Activated CD4-positive, alpha-beta T cell treated with anti-CD3 and anti-CD28 coated beads, Interleukin-2, amount 10 ng/mL, durations not matched to agents 7 days and 5 days (primary cell): Measurements from ENCODE around the gene GNA14. TPM values are rescaled to one million over a fixed set of nuclear protein-coding genes. Genes with fewer than 3 reads are reported as not detected.

ENCODE experiments used
- CTCF ChIA-PET: fragments of 350-600 bp; sonication (Branson Sonifier 250); formaldehyde crosslinking; loops from one replicate; lab custom pipeline; 2021; ENCODE audit warnings: antibody characterized with exemption; lab: Charles Lee
- POLR2A ChIA-PET: fragments of 350-600 bp; sonication (Branson Sonifier 250); formaldehyde crosslinking; loops from one replicate; lab custom pipeline; 2021; ENCODE audit warnings: antibody characterized with exemption; lab: Charles Lee
- DNase-seq: peaks from one replicate; pipeline ENCODE4 v3.0.0-alpha.2; 2020
- H3K27ac Mint-ChIP-seq: one replicate; pipeline ENCODE4 v1.8.0; 2021; ENCODE audit warnings: mild to moderate bottlenecking, moderate library complexity, mixed read lengths
- H3K27me3 Mint-ChIP-seq: one replicate; pipeline ENCODE4 v1.8.0; 2021; ENCODE audit warnings: mixed read lengths
- H3K36me3 Mint-ChIP-seq: one replicate; pipeline ENCODE4 v1.8.0; 2021; ENCODE audit warnings: low read depth, mixed read lengths
- H3K4me1 Mint-ChIP-seq: one replicate; pipeline ENCODE4 v1.8.0; 2021; ENCODE audit warnings: mixed read lengths
- H3K4me3 Mint-ChIP-seq: one replicate; pipeline ENCODE4 v1.8.0; 2021; ENCODE audit warnings: mild to moderate bottlenecking, moderate library complexity, mixed read lengths
- H3K9me3 Mint-ChIP-seq: one replicate; pipeline ENCODE4 v1.8.0; 2021; ENCODE audit warnings: mixed read lengths
- total RNA-seq, 2 experiments: library from RNA; stranded (reverse); gene quantifications; one replicate each; pipeline ENCODE4 v1.2.3, GENCODE V29; 2021

The GNA14 gene
- total RNA-seq, 2 experiments from 2014 or later: not detected

- Mint-ChIP-seq H3K27me3 (no peaks in the 10 kb centered on the region), H3K36me3 (no peaks in the 10 kb centered on the region), H3K4me3 (no peak overlapping the region), H3K4me1 (no peaks in the 10 kb centered on the region), H3K9me3 (peaks cover 2% of the 10 kb centered on the region), H3K27ac (no peak overlapping the region)
- no peak for DNase-seq
- ChIA-PET CTCF (no interaction called here), POLR2A (no interaction called here)
These were observed 113.6 kb downstream of the GNA14 start for GRCh38 chr9:77534376-77535057.

DNA sequence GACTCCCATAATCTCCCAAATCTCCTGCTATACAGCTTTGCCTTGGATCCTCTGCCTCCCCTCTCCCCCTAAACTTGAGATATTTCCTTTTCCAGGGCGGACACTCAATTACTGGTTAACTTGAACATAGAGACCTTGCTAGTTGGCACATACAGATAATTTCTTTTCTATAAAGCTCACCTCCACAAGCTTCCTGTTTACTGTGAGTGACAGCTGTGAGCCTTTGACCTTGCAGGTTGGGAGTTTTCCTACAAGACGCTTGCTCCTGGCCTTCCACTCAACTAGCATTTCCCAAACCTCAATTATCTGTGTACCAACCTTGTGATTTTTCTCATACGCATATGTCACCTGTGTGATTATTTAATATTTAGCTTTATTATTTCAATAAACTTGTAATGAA lies 114.5 kb downstream of the GNA14 start:
- DNase-seq: no peak
- POLR2A ChIA-PET: no interaction called here
- Mint-ChIP-seq H3K36me3 (no peaks in the 10 kb centered on the region), H3K9me3 (no peaks in the 10 kb centered on the region), H3K27ac (no peak overlapping the region), H3K27me3 (no peaks in the 10 kb centered on the region), H3K4me3 (no peak overlapping the region), H3K4me1 (no peaks in the 10 kb centered on the region)
- CTCF ChIA-PET: interaction anchor here (0.7 kb wide), 1 partner anchor 9 kb away, joined by 3 read pairs; no protein-coding TSS in a partner anchor

- H3K4me3 Mint-ChIP-seq: no peak overlapping the region
- H3K27ac Mint-ChIP-seq: no peak overlapping the region
- ChIA-PET CTCF (no interaction called here), POLR2A (no interaction called here)
- H3K9me3 Mint-ChIP-seq: no peaks in the 10 kb centered on the region
- H3K36me3 Mint-ChIP-seq: no peaks in the 10 kb centered on the region
- no peaks in the 10 kb centered on the region for H3K4me1 Mint-ChIP-seq
- DNase-seq: no peak
- no peaks in the 10 kb centered on the region for H3K27me3 Mint-ChIP-seq
These were observed 115.5 kb downstream of the GNA14 start for GRCh38 chr9:77532607-77533006.

DNA sequence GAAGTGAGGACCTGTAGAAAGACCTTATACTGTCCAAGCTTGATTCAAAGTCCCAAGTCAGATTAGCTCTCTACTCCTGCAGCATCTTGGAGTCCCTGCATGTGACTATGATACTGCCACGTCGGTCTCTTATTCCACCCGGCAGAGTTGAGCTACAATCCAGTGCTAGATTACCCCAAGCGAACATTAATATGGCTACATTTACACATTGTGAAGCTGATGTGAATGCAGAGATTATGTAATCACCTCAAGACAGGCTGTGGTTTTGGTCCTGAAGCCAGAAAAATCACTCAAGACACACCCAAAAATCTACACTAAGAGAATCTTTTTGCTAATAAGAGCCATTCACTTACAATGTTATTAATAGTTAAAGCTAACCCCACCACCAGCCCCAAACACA lies 116.7 kb downstream of the GNA14 start:
- Mint-ChIP-seq H3K27ac (no peak overlapping the region), H3K9me3 (no peaks in the 10 kb centered on the region), H3K4me1 (no peaks in the 10 kb centered on the region), H3K36me3 (no peaks in the 10 kb centered on the region), H3K4me3 (no peak overlapping the region), H3K27me3 (no peaks in the 10 kb centered on the region)
- no peak for DNase-seq
- ChIA-PET CTCF (interaction anchor here (1.0 kb wide), 1 partner anchor 221 kb away, joined by 3 read pairs; no protein-coding TSS in a partner anchor), POLR2A (no interaction called here)

GRCh38 chr9:77523891-77524290 lies 124.2 kb downstream of the GNA14 start:
- no peak overlapping the region for H3K27ac Mint-ChIP-seq
- DNase-seq: no peak
- no peak overlapping the region for H3K4me3 Mint-ChIP-seq
- H3K27me3 Mint-ChIP-seq: no peaks in the 10 kb centered on the region
- H3K9me3 Mint-ChIP-seq: no peaks in the 10 kb centered on the region
- H3K36me3 Mint-ChIP-seq: no peaks in the 10 kb centered on the region
- ChIA-PET CTCF (no interaction called here), POLR2A (no interaction called here)
- H3K4me1 Mint-ChIP-seq: no peaks in the 10 kb centered on the region

DNA sequence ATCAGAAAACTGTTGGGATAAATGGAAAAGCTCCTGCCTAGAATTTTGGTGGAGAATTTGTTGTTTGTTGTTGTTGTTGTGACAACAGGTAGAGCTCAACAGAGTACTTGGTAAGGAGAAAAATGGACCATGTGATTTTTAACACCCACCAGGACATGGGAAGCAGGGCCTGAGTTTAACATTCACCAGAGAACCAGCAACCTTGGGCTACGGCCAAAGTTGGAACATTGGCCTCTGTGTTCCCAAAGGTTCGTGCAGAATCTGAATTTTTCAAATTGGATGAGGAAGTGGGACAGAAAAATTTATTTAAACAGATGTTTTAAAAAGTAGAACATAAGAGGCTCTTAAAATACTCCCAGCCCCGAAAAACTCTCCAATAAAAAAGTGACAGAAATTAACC lies 127.0 kb downstream of the GNA14 start:
- no peaks in the 10 kb centered on the region for H3K27me3 Mint-ChIP-seq
- ChIA-PET POLR2A (no interaction called here), CTCF (no interaction called here)

GRCh38 chr9:77518688-77519087 lies 129.4 kb downstream of the GNA14 start:
- ChIA-PET CTCF (no interaction called here), POLR2A (no interaction called here)
- no peak overlapping the region for H3K4me3 Mint-ChIP-seq
- H3K9me3 Mint-ChIP-seq: peaks cover 2% of the 10 kb centered on the region
- no peak for DNase-seq
- H3K4me1 Mint-ChIP-seq: peaks cover 8% of the 10 kb centered on the region
- no peaks in the 10 kb centered on the region for H3K36me3 Mint-ChIP-seq
- no peaks in the 10 kb centered on the region for H3K27me3 Mint-ChIP-seq
- H3K27ac Mint-ChIP-seq: no peak overlapping the region

More for the DNA sequence above, 127.0 kb downstream of the GNA14 start:
- Mint-ChIP-seq H3K4me3 (no peak overlapping the region), H3K36me3 (no peaks in the 10 kb centered on the region), H3K27ac (no peak overlapping the region), H3K4me1 (no peaks in the 10 kb centered on the region), H3K9me3 (peaks cover 1% of the 10 kb centered on the region)
- no peak for DNase-seq

DNA sequence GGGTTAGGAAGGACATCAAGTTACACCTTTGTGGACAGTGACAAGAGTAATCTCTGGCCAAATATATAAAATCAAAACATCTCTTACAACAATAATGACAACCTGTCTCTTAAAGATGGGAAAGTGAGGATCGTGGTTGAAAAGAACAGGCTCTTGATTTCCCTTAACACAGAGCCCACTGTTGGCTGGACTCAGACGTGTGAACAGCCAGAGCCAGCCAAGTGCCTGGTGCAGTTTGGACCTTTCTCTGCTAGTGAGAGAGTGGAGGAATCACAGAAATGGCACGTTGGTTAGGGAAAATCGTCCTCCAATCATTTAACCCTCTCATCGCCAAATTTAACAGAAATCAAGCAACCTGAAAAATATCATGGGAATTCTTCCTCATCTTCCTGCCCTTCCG lies 131.3 kb downstream of the GNA14 start:
- no peaks in the 10 kb centered on the region for H3K27me3 Mint-ChIP-seq
- H3K4me1 Mint-ChIP-seq: peaks cover 8% of the 10 kb centered on the region
- no peak for DNase-seq
- no peaks in the 10 kb centered on the region for H3K36me3 Mint-ChIP-seq
- ChIA-PET CTCF (interaction anchor here (1.4 kb wide), 1 partner anchor 19 kb away, joined by 3 read pairs; no protein-coding TSS in a partner anchor), POLR2A (no interaction called here)
- H3K27ac Mint-ChIP-seq: no peak overlapping the region
- no peak overlapping the region for H3K4me3 Mint-ChIP-seq
- peaks cover 2% of the 10 kb centered on the region for H3K9me3 Mint-ChIP-seq

DNA sequence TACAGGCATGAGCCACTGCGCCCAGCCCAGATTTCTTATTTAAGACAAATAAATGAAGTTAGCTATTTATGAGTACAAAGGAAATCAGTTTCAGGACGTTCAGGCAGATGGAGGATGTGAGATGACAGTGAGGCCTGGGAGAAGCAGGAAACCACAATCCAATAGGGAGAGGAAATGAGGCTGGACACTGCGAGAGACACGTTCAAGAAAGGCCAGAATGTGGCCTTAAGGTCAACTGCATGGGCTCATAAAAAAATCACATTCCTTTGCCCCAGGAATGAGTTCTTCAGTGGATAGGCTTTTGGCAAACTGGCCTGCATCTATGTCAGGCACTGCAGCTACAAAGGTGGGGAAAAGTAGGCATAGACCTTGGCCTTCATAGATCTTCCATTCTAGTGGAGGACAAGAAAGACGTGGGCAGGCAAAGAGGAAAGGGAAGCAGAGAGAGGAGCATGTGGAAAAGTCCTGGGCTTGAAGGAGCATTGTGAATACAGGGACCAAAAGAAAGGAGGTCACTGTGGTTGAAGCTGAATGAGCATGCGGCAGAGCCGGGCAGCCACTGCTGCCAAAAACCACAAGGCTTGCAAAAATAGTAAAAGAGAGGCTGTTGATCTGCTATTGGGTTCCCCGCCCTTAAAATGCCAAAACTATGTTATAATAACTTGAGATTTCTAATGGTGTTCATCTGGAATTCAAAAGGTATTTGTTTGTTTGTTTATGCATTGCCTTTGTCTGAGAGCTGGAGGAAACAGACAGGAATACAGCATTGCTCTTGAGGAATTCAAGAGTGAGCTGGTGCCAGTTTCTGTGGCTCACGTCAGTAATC lies 133.0 kb downstream of the GNA14 start:
- CTCF ChIA-PET: interaction anchor here (0.5 to 1.0 kb wide), 2 partner anchors 13 to 58 kb away, joined by 3 to 4 read pairs; no protein-coding TSS in a partner anchor

DNA sequence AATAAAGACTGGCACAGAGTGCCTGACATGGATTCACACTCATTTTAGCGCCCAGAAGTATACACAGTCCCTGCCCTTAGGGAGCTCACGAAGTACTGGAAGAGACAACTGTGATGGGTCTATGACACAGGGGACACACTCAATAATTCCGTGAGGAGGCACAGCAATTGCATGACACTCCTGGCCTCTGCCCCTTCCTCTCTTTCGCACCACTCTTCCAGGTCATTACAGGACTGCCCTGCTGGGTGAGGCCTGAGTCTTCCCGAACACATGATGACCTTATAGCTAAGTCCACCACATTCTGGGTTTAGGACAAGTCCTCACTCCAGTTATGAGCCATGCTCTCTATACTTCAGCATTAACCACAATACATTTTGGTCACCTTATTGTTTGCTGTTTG lies 134.7 kb downstream of the GNA14 start:
- Mint-ChIP-seq H3K4me3 (no peak overlapping the region), H3K36me3 (no peaks in the 10 kb centered on the region), H3K27ac (no peak overlapping the region), H3K4me1 (peaks cover 8% of the 10 kb centered on the region), H3K9me3 (peaks cover 2% of the 10 kb centered on the region), H3K27me3 (no peaks in the 10 kb centered on the region)
- no peak for DNase-seq
- ChIA-PET CTCF (interaction anchor here (0.7 kb wide), 1 partner anchor 48 kb away, joined by 4 read pairs; no protein-coding TSS in a partner anchor), POLR2A (no interaction called here)

More for the DNA sequence above, 133.0 kb downstream of the GNA14 start:
- H3K27ac Mint-ChIP-seq: no peak overlapping the region
- POLR2A ChIA-PET: no interaction called here
- H3K36me3 Mint-ChIP-seq: no peaks in the 10 kb centered on the region
- H3K27me3 Mint-ChIP-seq: no peaks in the 10 kb centered on the region
- H3K9me3 Mint-ChIP-seq: peaks cover 2% of the 10 kb centered on the region
- peaks cover 8% of the 10 kb centered on the region for H3K4me1 Mint-ChIP-seq
- H3K4me3 Mint-ChIP-seq: no peak overlapping the region
- DNase-seq: no peak

DNA sequence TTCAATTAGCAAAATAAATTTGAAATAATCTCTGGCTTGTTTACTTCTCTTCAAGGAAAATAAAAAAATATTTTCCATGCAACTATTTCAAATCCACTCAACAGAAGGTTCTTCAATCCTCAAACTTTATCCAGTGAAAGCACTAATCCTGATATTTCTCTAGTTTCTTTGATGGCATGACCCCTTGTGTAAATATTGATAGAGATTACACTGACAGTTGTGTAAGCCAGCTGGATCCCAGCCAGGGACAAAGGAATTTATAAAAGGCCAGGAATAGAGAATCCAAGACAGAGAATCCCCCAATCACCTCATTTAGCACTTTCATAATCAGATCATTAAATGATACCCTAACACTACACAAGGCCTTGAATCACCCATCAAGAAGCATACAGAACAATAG lies 135.2 kb downstream of the GNA14 start:
- CTCF ChIA-PET: no interaction called here
- H3K9me3 Mint-ChIP-seq: peaks cover 2% of the 10 kb centered on the region
- no peak overlapping the region for H3K4me3 Mint-ChIP-seq
- no peaks in the 10 kb centered on the region for H3K27me3 Mint-ChIP-seq
- POLR2A ChIA-PET: no interaction called here
- no peak for DNase-seq
- H3K36me3 Mint-ChIP-seq: no peaks in the 10 kb centered on the region
- peaks cover 8% of the 10 kb centered on the region for H3K4me1 Mint-ChIP-seq
- H3K27ac Mint-ChIP-seq: no peak overlapping the region

DNA sequence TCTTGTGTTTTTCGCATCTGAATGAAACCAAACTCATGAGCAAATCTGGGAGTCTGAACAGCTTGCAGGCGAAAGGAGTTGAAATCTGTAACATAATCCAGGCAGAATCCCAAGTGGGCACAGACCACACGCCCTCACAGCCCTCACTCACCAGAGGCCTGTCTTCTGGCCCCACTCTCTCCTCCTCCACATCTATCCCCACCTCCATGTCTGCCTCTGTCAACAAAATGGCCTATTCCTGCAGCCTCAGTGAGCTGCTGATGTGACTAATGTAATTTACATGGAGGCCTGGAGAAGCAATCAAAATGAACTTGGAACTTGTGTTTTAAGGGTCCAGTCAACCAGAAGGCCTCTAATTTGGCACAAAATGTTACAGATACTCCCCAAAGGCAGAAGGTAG lies 136.6 kb downstream of the GNA14 start:
- H3K27ac Mint-ChIP-seq: no peak overlapping the region
- no peaks in the 10 kb centered on the region for H3K36me3 Mint-ChIP-seq
- peaks cover 2% of the 10 kb centered on the region for H3K9me3 Mint-ChIP-seq
- ChIA-PET CTCF (no interaction called here), POLR2A (no interaction called here)
- DNase-seq: no peak
- H3K4me1 Mint-ChIP-seq: peaks cover 8% of the 10 kb centered on the region
- H3K4me3 Mint-ChIP-seq: no peak overlapping the region
- no peaks in the 10 kb centered on the region for H3K27me3 Mint-ChIP-seq

DNA sequence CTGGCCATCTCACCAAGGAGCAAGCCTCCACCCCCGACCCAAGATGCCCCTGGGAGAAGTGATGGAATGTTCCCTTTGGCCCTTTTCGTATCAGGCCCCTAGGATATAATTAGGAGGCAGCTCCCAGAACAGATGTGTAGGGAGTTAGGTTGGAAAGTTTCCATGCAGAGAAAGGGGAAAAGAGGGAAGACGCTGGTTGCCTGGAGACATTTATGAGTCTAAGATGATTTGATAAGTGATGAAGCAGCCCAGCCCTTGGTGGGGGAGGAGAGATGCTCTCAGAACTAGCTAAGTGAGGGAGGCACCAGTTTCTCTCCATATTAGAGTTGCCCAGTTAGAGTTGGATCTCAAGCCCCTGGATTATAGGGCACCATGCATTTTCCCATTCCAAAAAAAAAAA lies 137.5 kb downstream of the GNA14 start:
- Mint-ChIP-seq H3K4me3 (no peak overlapping the region), H3K27me3 (no peaks in the 10 kb centered on the region), H3K27ac (no peak overlapping the region), H3K4me1 (peaks cover 8% of the 10 kb centered on the region), H3K9me3 (no peaks in the 10 kb centered on the region), H3K36me3 (no peaks in the 10 kb centered on the region)
- ChIA-PET POLR2A (no interaction called here), CTCF (no interaction called here)
- DNase-seq: no peak
